Measurements from ENCODE around the gene CAMSAP2. TPM values are rescaled to one million over a fixed set of nuclear protein-coding genes. Genes with fewer than 3 reads are reported as not detected.

Gene CAMSAP2
- total RNA-seq, 1 donor from 2014 or later = 39.5 TPM

GRCh38 chr1:200906491-200906890, 167.8 kb downstream of the CAMSAP2 start:
- TF ChIP-seq CTCF (IDR thresholded peaks at IDR 0.05; ENCODE audit: unreplicated experiment) = no peak

GRCh38 chr1:200907611-200908097, 169.0 kb downstream of the CAMSAP2 start:
- DNase-seq (ENCODE audit: low spot score) = no peak
- H3K27ac Mint-ChIP-seq (ENCODE audit: unreplicated experiment) = no peak overlapping the region
- no peaks in the 10 kb centered on the region for H3K9me3 Mint-ChIP-seq (ENCODE audit: unreplicated experiment)
- H3K4me1 Mint-ChIP-seq (ENCODE audit: unreplicated experiment) = no peaks in the 10 kb centered on the region
- H3K36me3 Mint-ChIP-seq (ENCODE audit: low read depth, unreplicated experiment) = peaks cover 20% of the 10 kb centered on the region
- TF ChIP-seq CTCF (IDR thresholded peaks at IDR 0.05; ENCODE audit: unreplicated experiment) = no peak
- no peak overlapping the region for H3K4me3 Mint-ChIP-seq (ENCODE audit: unreplicated experiment)
- H3K27me3 Mint-ChIP-seq (ENCODE audit: unreplicated experiment) = no peaks in the 10 kb centered on the region

More at GRCh38 chr1:200906491-200906890, 167.8 kb downstream of the CAMSAP2 start:
- no peak overlapping the region for H3K27ac Mint-ChIP-seq (ENCODE audit: unreplicated experiment)
- no peaks in the 10 kb centered on the region for H3K9me3 Mint-ChIP-seq (ENCODE audit: unreplicated experiment)
- peaks cover 23% of the 10 kb centered on the region for H3K36me3 Mint-ChIP-seq (ENCODE audit: low read depth, unreplicated experiment)
- H3K4me3 Mint-ChIP-seq (ENCODE audit: unreplicated experiment) = no peak overlapping the region
- H3K27me3 Mint-ChIP-seq (ENCODE audit: unreplicated experiment) = no peaks in the 10 kb centered on the region
- no peaks in the 10 kb centered on the region for H3K4me1 Mint-ChIP-seq (ENCODE audit: unreplicated experiment)
- DNase-seq (ENCODE audit: low spot score) = no peak

GRCh38 chr1:200908191-200908868, 169.6 kb downstream of the CAMSAP2 start:
- H3K4me3 Mint-ChIP-seq (ENCODE audit: unreplicated experiment) = peak overlapping the region; percentile 16
- no peaks in the 10 kb centered on the region for H3K27me3 Mint-ChIP-seq (ENCODE audit: unreplicated experiment)
- peak overlapping the region; percentile 53 for H3K27ac Mint-ChIP-seq (ENCODE audit: unreplicated experiment)
- no peak for DNase-seq (ENCODE audit: low spot score)
- no peaks in the 10 kb centered on the region for H3K4me1 Mint-ChIP-seq (ENCODE audit: unreplicated experiment)
- no peaks in the 10 kb centered on the region for H3K9me3 Mint-ChIP-seq (ENCODE audit: unreplicated experiment)
- no peak for TF ChIP-seq CTCF (IDR thresholded peaks at IDR 0.05; ENCODE audit: unreplicated experiment)
- H3K36me3 Mint-ChIP-seq (ENCODE audit: low read depth, unreplicated experiment) = peaks cover 24% of the 10 kb centered on the region

GRCh38 chr1:200909071-200909470, 170.4 kb downstream of the CAMSAP2 start:
- Mint-ChIP-seq H3K4me3 (ENCODE audit: unreplicated experiment) (no peak overlapping the region), H3K36me3 (ENCODE audit: low read depth, unreplicated experiment) (peaks cover 25% of the 10 kb centered on the region), H3K27me3 (ENCODE audit: unreplicated experiment) (no peaks in the 10 kb centered on the region), H3K4me1 (ENCODE audit: unreplicated experiment) (no peaks in the 10 kb centered on the region), H3K9me3 (ENCODE audit: unreplicated experiment) (no peaks in the 10 kb centered on the region), H3K27ac (ENCODE audit: unreplicated experiment) (no peak overlapping the region)
- no peak for DNase-seq (ENCODE audit: low spot score)
- TF ChIP-seq CTCF (IDR thresholded peaks at IDR 0.05; ENCODE audit: unreplicated experiment) = no peak

- no peaks in the 10 kb centered on the region for H3K9me3 Mint-ChIP-seq (ENCODE audit: unreplicated experiment)
- no peaks in the 10 kb centered on the region for H3K27me3 Mint-ChIP-seq (ENCODE audit: unreplicated experiment)
- TF ChIP-seq CTCF (IDR thresholded peaks at IDR 0.05; ENCODE audit: unreplicated experiment) = no peak
- H3K4me3 Mint-ChIP-seq (ENCODE audit: unreplicated experiment) = no peak overlapping the region
- no peak overlapping the region for H3K27ac Mint-ChIP-seq (ENCODE audit: unreplicated experiment)
- H3K36me3 Mint-ChIP-seq (ENCODE audit: low read depth, unreplicated experiment) = peaks cover 25% of the 10 kb centered on the region
- DNase-seq (ENCODE audit: low spot score) = no peak
- no peaks in the 10 kb centered on the region for H3K4me1 Mint-ChIP-seq (ENCODE audit: unreplicated experiment)
These were observed 171.1 kb downstream of the CAMSAP2 start for GRCh38 chr1:200909757-200910239.

All from endothelial cell (in vitro differentiated cells).